ENCODE data around the gene NDC80. TPM values are rescaled to one million over a fixed set of nuclear protein-coding genes. Genes with fewer than 3 reads are reported as not detected.

The NDC80 gene
- total RNA-seq, 2 experiments from 2014 or later: 6.3 to 7.5 TPM

GRCh38 chr18:2644535-2644934, 73.2 kb downstream of the NDC80 start:
- Histone ChIP-seq H3K27me3 (ENCODE audit: control insufficient read depth in 1 of 2, insufficient read depth in 2 of 2, low read length in 2 of 2) (no peaks in the 10 kb centered on the region), H3K4me1 (ENCODE audit: insufficient read depth, low read length) (peaks cover 52% of the 10 kb centered on the region), H3K27ac (ENCODE audit: low read depth in 1 of 2, low read length in 2 of 2) (peak overlapping the region in 1 of 2 donors; percentile 12), H3K36me3 (ENCODE audit: insufficient read depth, low read length) (no peaks in the 10 kb centered on the region), H3K4me3 (ENCODE audit: low read length) (no peak overlapping the region), H3K9me3 (ENCODE audit: control insufficient read depth in 1 of 2, insufficient read depth in 1 of 2, low read length in 2 of 2) (no peaks in the 10 kb centered on the region)
- DNase-seq (peak in 2 of 14 experiments; percentile 42 to 43), ATAC-seq (ENCODE audit: poor library complexity) (peak; percentile 16)
- no peak overlapping the region for H3K4me3 Mint-ChIP-seq
- no peaks in the 10 kb centered on the region for H3K36me3 Mint-ChIP-seq (ENCODE audit: low read depth)
- TF ChIP-seq CTCF (IDR thresholded peaks at IDR 0.05): no peak
- ChIA-PET POLR2A (interaction anchor here (1.6 to 12.5 kb wide), 3 partner anchors 8 to 39 kb away, joined by 5 to 698 read pairs (median 6); partner anchors contain the start of gene SMCHD1), CTCF (no interaction called here)
- no peak overlapping the region for H3K27ac Mint-ChIP-seq
- intact Hi-C loops (cut with DNase I, micrococcal nuclease): no loop called here
- H3K27me3 Mint-ChIP-seq: no peaks in the 10 kb centered on the region
- H3K4me1 Mint-ChIP-seq (ENCODE audit: low read depth): peaks cover 26% of the 10 kb centered on the region
- no peaks in the 10 kb centered on the region for H3K9me3 Mint-ChIP-seq

- H3K4me3 Mint-ChIP-seq: no peak overlapping the region
- CTCF ChIA-PET: interaction anchor here (0.7 to 1.2 kb wide), 2 partner anchors 33 to 82 kb away, joined by 3 to 5 read pairs; no protein-coding TSS in a partner anchor
- peaks cover 35% of the 10 kb centered on the region for H3K4me1 Mint-ChIP-seq (ENCODE audit: low read depth)
- H3K9me3 ChIP-seq (ENCODE audit: control insufficient read depth in 1 of 2, insufficient read depth in 1 of 2, low read length in 2 of 2): no peaks in the 10 kb centered on the region
- DNase-seq (no peak), ATAC-seq (ENCODE audit: poor library complexity) (no peak)
- H3K9me3 Mint-ChIP-seq: no peaks in the 10 kb centered on the region
- no peak overlapping the region for H3K27ac Mint-ChIP-seq
- H3K4me1 ChIP-seq (ENCODE audit: insufficient read depth, low read length): peaks cover 10% of the 10 kb centered on the region
- POLR2A ChIA-PET: interaction anchor here (0.7 to 4.1 kb wide), 5 partner anchors 10 to 81 kb away, joined by 3 to 42 read pairs (median 10); partner anchors contain the start of genes METTL4 and NDC80
- no peak for TF ChIP-seq CTCF (IDR thresholded peaks at IDR 0.05)
- H3K27me3 ChIP-seq (ENCODE audit: control insufficient read depth in 1 of 2, insufficient read depth in 2 of 2, low read length in 2 of 2): no peaks in the 10 kb centered on the region
- no peak overlapping the region for H3K27ac ChIP-seq (ENCODE audit: low read depth in 1 of 2, low read length in 2 of 2)
- no peaks in the 10 kb centered on the region for H3K27me3 Mint-ChIP-seq
- peaks cover 20% of the 10 kb centered on the region for H3K36me3 Mint-ChIP-seq (ENCODE audit: low read depth)
- no peaks in the 10 kb centered on the region for H3K36me3 ChIP-seq (ENCODE audit: insufficient read depth, low read length)
- H3K4me3 ChIP-seq (ENCODE audit: low read length): no peak overlapping the region
- intact Hi-C loops (cut with DNase I, micrococcal nuclease): loop anchor here in 1 of 2 experiments (10.0 kb wide), 1 partner anchor 603 kb away; no protein-coding TSS in a partner anchor
Measured at GRCh38 chr18:2651981-2652380, 80.6 kb downstream of the NDC80 start.

DNA sequence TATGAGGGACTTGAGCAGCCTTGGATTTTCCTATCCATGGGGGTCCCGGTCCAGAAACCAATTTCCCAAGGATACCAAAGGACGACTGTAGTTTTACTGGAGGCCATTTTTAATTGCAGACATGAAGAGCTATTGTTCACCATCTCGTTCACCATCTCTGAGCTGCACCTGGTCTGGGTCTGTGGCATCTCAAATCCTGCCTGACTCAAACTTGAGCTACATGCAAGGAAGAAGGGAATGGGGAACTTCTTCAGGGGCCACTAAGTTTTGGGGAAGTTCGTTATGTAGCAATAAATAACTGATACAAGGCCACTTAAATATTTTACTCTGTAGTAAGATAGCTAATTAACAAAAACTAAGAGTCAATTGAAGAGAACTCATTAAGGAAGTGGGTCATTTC, 82.1 kb downstream of the NDC80 start:
- peak overlapping the region; percentile 94 for H3K4me3 Mint-ChIP-seq
- no peaks in the 10 kb centered on the region for H3K9me3 ChIP-seq (ENCODE audit: control insufficient read depth in 1 of 2, insufficient read depth in 1 of 2, low read length in 2 of 2)
- H3K4me1 Mint-ChIP-seq (ENCODE audit: low read depth): peaks cover 44% of the 10 kb centered on the region
- H3K27ac Mint-ChIP-seq: peak overlapping the region; percentile 89
- CTCF ChIA-PET: interaction anchor here (1.1 kb wide), 1 partner anchor 16 kb away, joined by 3 read pairs; no protein-coding TSS in a partner anchor
- peaks cover 13% of the 10 kb centered on the region for H3K4me1 ChIP-seq (ENCODE audit: insufficient read depth, low read length)
- no peaks in the 10 kb centered on the region for H3K27me3 ChIP-seq (ENCODE audit: control insufficient read depth in 1 of 2, insufficient read depth in 2 of 2, low read length in 2 of 2)
- no peaks in the 10 kb centered on the region for H3K27me3 Mint-ChIP-seq
- H3K36me3 ChIP-seq (ENCODE audit: insufficient read depth, low read length): no peaks in the 10 kb centered on the region
- H3K4me3 ChIP-seq (ENCODE audit: low read length): no peak overlapping the region
- H3K9me3 Mint-ChIP-seq: no peaks in the 10 kb centered on the region
- peak in 2 of 14 experiments; percentile 40 to 47 for DNase-seq
- H3K36me3 Mint-ChIP-seq (ENCODE audit: low read depth): peaks cover 35% of the 10 kb centered on the region
- no peak overlapping the region for H3K27ac ChIP-seq (ENCODE audit: low read depth in 1 of 2, low read length in 2 of 2)
- ATAC-seq (ENCODE audit: poor library complexity): no peak
- POLR2A ChIA-PET: interaction anchor here (1.2 to 7.7 kb wide), 3 partner anchors 12 to 82 kb away, joined by 4 to 698 read pairs (median 6); partner anchors contain the start of genes METTL4 and NDC80
- intact Hi-C loops (cut with DNase I, micrococcal nuclease): loop anchor here in 1 of 2 experiments (10.0 kb wide), 1 partner anchor 601 kb away; no protein-coding TSS in a partner anchor
- no peak for TF ChIP-seq CTCF (IDR thresholded peaks at IDR 0.05)

All from CD4-positive, alpha-beta T cell (primary cell).